Raji (cell line): ENCODE data around the gene P2RY12.

Source experiments
- POLR2A ChIP-seq: IDR thresholded peaks from 2 replicates; pipeline ENCODE4 v1.6.1; 2011; ENCODE audit warnings: low read depth, low read length, control low read depth; ENCODE audit not compliant: insufficient read depth

P2RY12 gene

DNA sequence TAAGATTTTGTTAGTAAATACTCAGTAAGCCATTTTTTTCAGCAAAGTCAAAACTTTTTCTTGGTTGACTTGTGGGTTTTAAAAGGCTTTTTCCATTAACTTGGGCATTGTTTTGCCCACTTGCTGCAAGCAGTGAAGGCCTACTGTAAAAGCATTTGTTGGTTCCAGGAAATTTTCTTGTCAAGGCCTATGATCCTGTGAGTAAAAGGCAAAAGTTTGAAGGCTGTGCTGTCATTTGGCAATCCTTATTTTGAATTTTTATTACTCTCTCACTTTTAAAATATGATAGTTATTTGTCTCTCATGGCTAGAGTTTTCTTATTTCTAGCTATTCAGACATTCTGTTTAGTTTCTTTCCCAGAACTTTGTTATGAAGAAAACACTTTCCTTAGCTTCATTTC is 13.0 kb downstream of the P2RY12 start:
- TF ChIP-seq POLR2A = no peak

DNA sequence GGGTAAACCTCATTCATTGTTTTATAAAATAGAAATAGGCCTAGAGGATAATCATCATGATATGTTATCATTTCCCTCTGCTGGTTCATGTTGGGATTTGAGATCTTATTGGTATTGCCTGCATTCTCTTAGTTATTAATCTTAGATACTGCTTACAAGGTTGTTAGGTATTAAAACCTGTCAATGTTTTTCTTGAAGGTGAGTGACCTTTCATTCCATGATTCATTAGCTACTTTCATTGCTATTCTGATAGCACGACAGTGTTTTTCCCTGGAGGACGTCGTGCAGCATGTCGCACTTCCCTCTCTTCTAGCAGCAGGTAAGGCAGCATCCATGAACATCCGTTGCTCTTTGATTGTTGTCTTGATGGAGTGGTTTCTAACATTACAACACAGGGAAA is 17.1 kb downstream of the P2RY12 start:
- TF ChIP-seq POLR2A = no peak

DNA sequence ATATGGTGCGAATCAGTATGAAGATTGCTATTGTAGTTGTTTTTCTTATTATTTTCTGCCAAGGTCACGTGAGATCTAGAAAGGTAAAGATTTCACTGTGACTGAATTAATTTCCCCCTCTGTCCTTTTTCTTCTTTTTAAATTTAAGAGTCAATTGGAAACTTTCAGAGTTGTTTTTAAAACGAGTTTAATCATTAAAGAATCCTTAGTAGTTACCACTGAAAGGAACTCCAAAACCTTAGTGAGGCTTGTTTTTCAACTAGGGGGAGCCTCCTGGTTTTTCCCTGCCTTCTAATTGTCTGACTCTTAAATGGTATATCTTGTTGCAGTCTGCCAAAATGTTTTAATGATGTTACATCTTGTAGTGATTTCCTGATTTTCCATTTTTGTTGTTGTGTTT is 17.6 kb downstream of the P2RY12 start:
- no peak for TF ChIP-seq POLR2A

DNA sequence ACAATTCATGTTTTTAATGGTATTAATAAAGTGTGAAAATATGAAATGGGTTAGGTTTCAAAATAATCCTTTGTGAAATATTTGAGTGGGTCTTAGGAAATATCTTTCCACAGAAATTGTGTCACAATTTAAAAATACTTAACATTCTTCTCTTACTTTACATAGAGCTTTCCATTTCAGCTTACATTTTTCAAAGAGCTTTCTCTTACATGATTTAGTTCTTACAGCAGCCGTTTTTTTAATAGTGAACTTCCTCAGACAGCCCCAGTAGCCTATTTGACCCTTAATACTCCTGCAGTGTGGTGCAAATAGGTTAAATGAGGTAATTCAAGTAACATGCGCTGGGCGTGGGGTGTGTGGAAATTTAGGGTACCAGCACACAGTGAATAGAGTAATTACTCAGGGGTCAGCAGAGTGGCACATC is 21.8 kb downstream of the P2RY12 start:
- TF ChIP-seq POLR2A = no peak

DNA sequence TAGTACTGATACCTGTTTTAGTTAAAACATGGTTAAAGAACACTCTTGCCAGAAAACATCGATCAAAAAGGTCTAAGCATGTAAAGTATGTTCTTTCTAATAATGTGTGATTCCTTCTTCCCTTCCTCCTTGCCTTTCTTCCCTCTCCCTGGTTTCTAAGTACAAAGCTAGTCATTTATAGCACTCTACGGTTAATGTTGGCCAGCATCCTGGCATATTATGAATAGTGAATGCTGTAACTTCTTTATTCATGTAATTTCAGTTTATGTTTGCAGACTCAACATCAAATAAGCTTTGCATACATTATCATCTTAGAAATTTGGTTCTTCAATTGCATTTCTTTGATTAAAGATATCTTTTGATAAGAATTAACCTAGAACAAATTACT is 27.1 kb downstream of the P2RY12 start:
- no peak for TF ChIP-seq POLR2A

DNA sequence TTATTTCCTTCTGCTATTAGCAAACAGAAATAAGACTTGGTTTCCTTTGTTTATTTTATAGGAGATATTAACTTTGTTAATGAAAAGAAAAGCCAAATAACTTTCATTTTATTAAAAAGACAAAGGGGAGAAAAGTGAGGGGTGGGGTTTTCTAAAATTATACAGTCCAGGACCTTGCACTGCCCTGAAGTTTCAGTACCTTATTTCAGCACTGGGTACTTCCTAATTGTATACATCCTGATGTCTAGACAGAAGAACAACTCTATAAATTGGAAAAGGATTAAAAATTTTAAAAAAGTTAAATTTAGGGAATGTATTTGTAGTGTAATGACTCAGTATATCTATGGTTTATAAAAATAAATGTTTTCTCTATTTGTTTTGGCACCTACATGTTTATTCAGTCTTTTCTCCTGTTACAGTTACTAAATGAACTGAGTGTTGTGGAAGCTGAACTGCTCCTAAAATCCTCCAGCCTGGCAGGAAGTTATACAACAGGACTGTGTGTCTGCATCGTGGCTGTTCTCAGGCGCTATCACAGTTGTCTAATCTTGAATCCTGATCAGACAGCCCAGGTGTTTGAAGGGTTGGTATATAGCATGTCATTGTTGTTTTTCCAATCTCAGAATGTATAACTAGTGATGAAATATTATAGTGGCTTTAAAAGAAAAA is 27.6 kb downstream of the P2RY12 start:
- no peak for TF ChIP-seq POLR2A

DNA sequence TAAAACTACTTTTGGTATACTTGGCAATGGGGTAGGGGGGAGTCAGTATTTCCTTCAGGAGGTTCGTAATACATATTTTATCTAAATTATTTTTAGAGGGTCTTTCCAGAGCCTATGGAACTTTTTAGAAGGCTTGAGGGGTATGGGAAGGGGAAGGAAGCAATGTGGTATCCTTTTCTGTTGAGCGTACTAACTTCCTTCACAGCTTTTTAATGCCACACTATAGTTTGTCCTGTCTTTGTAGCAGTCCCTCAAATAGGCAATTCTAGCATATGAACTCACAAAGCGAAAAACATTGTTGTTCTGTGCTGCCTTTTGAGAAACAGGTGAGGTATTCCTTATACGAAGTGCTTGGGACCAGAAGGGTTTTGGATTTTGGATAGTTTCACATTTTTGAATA is 32.9 kb downstream of the P2RY12 start:
- no peak for TF ChIP-seq POLR2A

DNA sequence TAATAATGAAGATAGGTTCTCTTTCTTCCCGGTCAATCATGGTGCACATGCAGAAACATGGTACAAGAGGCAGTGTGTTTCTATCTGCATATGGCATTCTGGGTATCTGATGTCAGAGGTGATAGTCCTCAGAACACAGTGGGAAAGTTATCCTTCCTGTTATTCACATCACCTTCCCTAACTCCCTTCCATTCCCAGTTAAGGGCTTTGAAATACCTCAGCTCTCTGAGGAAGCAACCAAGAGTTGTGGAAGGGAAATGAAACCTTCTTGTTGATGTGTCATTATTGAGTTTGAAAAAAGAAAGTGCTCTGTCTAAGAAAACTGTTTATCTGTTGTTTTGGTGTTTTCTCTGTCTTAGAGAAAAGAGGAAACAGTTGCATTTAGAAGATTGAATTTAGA is 33.3 kb downstream of the P2RY12 start:
- no peak for TF ChIP-seq POLR2A

DNA sequence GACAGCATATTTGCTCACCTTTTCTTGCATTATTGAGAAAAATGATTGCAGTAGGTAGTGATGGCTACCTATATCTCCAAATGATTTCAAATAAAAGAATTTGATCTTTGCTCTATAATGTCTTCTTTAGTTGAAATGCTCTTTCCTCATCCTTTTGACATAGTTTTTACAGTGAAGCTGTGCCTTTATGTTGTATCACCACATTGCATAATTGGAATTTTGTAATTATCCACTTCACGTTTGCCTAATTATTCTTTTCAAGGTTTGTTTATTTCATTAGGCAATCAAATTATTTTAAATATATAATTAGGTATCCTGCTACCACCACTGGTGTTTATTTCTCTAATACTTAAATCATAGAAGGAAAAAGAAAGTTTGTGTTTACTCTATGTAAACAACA is 33.9 kb downstream of the P2RY12 start:
- no peak for TF ChIP-seq POLR2A

DNA sequence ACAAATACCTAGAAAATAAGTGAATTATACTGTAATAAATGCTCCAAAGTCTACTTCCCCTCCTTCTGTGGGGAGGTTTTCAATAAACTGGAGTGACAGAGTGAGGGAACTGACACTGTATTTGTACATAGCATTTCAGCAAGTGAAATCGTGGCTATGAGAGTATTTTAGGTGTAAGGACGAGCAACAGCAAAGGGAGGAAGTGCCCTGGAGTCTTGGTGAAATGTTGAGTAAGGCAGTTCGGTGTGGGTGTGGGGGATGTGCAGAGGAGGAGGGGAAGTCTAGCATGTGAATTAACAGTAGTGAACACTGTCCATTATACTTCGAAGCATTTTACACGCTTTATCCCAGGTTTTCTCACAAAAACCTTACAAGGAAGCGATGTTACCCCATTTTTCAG is 37.1 kb downstream of the P2RY12 start:
- TF ChIP-seq POLR2A = no peak

DNA sequence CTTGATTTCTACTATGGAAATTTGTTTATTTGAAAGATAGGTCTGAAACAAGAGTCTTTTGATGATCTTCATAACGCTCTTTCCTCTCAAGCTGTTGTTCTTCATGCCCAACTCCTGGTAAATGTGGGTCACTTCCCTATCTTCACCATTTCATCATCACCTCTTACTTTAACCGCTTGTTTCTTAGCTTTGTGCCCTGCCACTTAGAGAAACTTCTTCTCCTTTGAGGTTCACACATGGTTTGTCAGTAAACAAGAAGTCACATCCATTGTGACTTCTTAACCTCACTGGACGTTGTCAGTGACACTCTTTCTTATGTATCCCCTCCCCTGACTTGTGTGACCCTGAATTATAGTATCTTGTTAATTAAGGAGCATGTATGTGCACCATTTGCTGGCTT is 38.3 kb downstream of the P2RY12 start:
- TF ChIP-seq POLR2A = no peak

DNA sequence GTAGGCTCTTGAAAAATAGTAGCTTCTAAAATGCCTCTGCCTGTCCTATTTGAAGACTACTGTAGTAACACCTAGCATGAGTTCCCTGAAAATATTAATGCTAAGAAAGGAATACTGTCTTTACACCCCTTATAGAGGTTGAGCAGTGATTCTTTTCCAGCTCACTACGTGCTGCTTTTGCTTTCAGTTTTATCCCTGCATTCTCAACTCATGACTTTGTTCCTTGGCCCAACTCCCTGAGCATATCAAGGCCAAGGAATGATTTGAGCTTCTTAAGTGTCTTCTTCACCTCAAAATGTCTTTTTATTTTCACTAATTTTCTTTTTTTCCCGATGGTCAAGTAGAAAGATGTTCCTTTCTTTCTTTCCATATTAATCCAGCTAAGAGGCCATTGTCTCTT is 38.7 kb downstream of the P2RY12 start:
- no peak for TF ChIP-seq POLR2A

DNA sequence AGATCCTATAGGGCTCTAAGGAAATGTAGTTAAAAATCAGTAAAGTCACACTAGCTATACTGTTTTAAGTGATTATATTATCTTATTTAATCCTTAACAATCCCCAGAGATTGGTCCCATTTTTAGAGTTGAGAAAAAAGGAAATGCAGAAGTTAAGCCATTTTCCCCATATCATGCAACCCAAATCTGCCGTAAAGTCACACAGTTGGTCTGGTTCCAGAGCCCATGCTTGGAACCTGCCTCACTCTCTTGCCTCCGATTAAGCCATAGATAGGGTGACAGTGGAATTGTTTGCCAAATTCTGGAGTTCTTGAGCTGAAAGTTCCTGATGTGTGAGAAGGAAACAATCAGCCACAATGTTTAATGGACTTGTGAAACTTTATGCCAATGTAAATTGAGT is 52.9 kb downstream of the P2RY12 start:
- TF ChIP-seq POLR2A = no peak

DNA sequence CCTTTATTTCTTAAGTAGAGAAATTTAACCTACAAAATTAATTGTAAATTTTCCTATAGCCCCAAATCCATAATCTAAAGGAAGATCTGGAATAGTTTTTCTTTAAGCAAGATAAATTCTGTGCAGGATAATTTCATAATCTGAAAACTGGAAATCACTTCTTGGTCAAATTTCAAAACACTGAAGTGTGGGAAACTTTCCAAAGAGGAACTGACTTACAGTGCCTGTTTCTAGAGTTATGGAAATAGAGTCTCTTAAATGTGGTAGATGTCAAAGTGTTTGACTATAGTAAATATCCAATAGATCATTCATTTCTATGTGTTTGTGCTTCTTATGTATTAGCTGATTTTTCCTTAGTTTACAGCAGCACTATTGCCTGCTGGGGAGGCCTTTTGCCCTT is 53.7 kb downstream of the P2RY12 start:
- TF ChIP-seq POLR2A = no peak

DNA sequence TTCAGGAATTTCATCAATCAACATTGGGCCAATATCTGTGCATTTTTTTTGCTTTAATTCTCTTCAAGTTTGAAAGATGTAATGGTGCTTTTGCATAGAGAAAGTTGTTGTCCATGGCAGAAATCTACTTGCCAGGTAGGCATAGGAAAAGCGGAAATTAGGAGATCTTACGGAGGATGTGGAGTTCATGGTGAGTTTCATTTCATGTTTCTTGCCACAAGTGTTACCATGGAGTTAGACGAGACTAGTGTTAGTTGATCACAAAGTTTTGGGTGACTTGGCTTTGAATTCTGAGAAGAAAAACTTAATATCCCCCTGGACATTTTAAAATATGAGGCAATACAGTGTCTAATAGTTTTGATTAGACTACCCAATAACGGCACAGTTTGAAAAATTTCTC is 54.2 kb downstream of the P2RY12 start:
- no peak for TF ChIP-seq POLR2A

DNA sequence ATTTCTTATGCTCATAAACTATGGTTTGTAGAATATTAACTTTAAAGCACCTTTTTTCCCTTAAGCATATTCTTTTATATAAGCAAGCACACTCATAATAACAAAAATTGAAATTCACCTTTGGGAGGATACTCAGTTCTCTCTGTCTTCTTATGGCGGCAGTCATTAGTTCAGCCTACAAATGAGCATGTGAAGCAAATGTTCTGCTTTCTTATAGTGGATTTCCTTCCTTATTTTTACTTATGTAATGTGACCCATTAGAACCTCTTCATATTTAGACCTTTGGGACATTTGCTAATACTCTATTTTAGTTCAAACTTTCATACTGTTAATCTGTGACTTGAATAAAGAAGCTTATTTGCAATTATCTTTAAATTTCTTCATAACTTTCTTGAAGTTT is 55.2 kb downstream of the P2RY12 start, which contains the start of gene P2RY13:
Gene P2RY13 (minus strand): TSS at position 187 of the 400 bp plus-strand sequence. CDS start 21 bp downstream, at position 166.
- no peak for TF ChIP-seq POLR2A

DNA sequence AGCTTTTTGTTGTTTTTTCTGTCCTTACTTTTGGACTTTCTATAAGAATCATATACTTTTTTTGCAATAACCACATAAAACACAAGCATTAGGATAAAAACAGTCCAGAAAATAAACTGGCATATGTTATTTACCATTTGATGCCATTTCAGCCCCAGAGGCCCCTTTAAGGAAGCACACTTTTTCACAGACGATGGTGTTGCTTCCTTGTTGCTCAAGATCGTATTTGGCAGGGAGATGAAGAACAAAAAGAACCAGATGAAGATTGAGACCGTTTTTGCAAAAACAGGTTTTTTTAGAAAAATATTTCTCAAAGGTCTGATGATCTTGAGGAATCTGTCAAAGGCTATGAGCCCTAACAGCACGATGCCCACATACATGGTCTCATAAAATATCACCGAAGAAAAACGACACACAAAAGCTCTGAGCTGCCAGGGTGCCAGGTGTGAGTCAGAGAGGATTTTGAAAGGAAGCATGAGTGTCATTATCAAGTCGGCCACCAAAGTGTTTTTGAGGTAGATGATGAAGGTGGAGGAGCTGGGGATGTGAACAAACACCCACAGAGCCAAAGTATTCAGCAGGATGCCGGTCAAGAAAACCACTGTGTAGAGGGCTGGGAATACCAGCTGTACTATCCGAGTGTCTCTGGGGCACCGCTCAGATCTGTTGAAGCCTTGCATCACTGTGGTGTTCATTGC is 56.1 kb downstream of the P2RY12 start:
- no peak for TF ChIP-seq POLR2A

DNA sequence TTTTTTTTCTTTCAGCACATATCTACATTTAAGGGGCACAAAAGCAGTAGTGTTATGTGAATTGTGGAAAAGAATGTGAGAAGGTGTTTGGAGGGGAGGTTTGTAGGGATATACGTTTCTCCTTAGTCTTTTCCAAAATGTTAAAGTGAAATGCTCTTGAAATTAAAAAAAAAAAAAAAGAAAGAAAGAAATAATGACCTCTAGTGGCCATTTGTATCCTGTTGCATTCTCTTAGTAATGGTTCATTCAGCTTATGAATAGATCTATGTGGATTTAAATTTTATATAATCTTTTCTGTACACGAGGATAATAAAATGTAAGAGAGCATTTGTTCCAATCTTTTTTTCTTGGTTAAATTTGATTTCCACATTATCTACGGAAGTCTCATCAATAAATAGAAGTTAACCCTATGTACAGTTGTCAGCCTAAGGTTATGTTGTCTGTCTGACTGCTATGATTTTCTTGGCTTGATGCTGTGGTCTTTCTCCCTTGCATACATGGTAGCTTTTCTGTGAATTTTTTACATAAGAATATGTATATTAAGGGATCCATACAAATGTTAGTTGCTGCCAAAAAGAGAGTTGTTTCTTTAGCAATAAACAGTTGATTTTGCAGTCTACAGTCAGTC is 56.9 kb downstream of the P2RY12 start:
- TF ChIP-seq POLR2A = no peak
